WTC11 (cell line): ENCODE results near the gene ELAPOR2.
"Not testable (repeated sequence)": the region's sequence is repeated elsewhere in the genome, so short reads cannot be mapped to it uniquely, and the experiment has no call there.

Experiments
- CTCF ChIP-seq: fragments of 200-600 bp; IDR thresholded peaks from 2 replicates; pipeline ENCODE4 v1.8.0; 2022; ENCODE audit warnings: antibody characterized with exemption
- IRF1 ChIP-seq: sonication (generic); formaldehyde crosslinking; IDR thresholded peaks from 2 replicates; pipeline ENCODE4 v1.8.0; 2023; ENCODE audit warnings: missing genetic modification reagents

GRCh38 chr7:87041586-87041985, 17.9 kb downstream of the ELAPOR2 start:
- TF ChIP-seq IRF1 (CRISPR knock-in tag); CTCF: not testable (repeated sequence)
